Measurements from ENCODE around the gene HK1.

HK1 gene

GRCh38 chr10:69352569-69353264 is 74.4 kb downstream of the HK1 start:
- no peak for DNase-seq

DNA sequence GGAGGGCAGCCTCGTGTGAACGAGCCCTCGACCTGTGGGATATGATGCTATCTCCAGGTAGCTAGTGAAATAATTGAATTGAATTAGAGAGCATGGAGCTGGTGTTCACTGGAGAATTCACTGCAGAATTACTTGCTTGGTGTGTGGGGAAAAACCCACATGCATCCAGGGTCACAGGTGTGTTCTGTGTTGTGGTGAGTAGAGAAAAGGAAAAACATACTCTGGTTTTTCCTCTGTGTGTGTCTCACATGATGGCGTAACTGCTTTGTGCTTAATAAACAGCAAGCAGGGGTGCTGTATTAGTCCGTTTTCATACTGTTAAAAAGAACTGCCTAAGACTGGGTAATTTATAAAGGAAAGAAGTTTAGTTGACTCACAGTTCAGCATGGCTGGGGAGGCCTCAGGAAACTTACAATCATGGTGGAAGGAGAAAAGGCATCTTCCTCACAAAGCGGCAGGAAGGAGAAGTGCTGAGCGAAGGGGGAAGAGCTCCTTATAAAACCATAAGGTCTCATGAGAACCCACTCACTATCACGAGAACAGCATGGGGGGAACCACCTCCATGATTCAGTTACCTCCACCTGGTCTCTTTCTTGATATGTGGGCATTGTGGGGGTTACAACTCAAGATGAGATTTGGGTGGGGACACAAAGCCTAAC is 75.8 kb downstream of the HK1 start:
- no peak for DNase-seq

GRCh38 chr10:69356187-69356586 is 77.9 kb downstream of the HK1 start:
- no peak for DNase-seq

DNA sequence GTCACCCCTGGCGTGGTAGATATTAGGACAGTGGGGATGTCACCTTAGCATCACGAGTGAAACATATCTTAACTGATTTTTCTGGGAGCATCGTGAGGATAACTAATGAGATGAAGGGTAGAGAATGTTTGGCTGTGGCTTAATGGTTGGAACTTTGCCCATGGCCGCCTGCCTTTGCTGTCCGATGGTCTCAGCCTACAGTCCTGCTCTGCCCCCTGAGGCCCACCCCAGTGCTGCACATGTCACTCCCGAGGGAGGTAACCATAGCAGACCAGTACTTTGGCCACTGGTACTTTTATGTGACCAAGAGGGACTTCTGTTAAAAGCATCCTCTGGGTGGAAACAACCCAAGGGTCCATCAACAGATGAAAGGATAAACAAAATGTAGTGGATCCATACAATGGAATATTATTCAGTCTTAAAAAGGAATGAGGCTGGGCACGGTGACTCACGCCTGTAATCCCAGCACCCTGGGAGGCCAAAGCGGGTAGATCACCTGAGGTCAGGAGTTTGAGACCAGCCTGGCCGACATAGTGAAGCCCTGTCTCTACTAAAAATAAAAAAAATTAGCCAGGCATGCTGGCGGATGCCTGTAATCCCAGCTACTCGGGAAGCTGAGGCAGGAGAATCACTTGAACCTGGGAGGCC is 80.0 kb downstream of the HK1 start:
- no peak for DNase-seq

GRCh38 chr10:69359148-69359547 is 80.9 kb downstream of the HK1 start:
- no peak for DNase-seq

GRCh38 chr10:69359594-69359993 is 81.3 kb downstream of the HK1 start:
- peak; percentile 71 for DNase-seq

GRCh38 chr10:69360485-69361302 is 82.4 kb downstream of the HK1 start:
- no peak for DNase-seq

DNA sequence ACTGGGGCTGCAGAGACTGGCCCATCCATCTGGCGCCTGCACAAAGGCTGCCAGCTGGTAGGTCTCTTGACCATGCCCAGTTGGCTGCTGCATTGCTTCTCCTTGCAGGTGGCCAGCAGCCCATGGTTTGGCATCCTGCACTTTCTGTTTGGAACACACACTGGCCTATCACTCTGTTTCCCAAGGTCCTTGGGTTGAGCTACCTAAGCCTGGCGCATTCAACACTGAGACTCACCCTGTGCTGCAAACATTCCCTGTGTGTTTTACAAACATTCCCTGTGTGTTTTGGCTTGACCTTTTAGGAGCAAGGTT is 83.0 kb downstream of the HK1 start:
- DNase-seq, result no peak

GRCh38 chr10:69362471-69362954 is 84.2 kb downstream of the HK1 start:
- peak; percentile 44 for DNase-seq

DNA sequence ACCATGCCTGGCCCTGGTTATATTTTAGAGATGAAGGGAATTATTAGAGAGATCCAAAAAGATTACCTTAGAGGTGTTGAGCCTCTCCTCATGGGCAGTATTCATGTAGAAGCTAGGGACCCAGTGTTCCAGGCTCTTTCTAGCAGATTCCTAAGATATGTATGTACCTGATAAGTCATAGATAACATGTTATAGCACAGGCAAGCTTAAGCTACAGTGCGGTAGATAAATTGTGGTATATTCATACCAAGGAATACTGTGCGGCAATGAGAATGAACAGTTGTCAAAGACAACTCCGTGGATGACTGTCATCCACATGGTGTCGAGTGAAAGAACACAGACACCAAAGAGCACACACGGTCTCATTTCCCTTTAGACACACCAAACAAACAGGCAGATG is 85.4 kb downstream of the HK1 start:
- no peak for DNase-seq

GRCh38 chr10:69364232-69364940 is 86.1 kb downstream of the HK1 start:
- no peak for DNase-seq

DNA sequence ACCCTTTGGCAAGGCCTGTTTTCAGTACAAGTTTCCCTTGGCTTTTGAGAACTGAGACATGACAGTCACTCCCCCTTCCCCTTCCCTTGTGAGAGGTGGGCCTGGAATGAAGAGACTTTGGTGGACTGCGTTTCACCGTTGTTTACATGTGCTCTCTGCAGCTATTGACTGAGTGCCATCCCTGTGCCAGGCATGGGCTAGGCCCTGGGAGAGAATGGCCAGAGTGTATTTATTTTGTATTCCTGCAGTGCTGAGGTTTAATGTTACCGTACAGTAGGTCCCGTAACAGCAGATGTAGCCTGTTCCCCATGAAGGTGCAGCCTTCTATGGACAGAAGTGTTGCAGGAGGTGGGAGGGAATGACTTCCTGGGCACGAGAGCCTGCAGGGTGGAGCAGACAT is 88.4 kb downstream of the HK1 start:
- no peak for DNase-seq

- no peak for DNase-seq
These were observed 89.2 kb downstream of the HK1 start for GRCh38 chr10:69367469-69367868.

DNA sequence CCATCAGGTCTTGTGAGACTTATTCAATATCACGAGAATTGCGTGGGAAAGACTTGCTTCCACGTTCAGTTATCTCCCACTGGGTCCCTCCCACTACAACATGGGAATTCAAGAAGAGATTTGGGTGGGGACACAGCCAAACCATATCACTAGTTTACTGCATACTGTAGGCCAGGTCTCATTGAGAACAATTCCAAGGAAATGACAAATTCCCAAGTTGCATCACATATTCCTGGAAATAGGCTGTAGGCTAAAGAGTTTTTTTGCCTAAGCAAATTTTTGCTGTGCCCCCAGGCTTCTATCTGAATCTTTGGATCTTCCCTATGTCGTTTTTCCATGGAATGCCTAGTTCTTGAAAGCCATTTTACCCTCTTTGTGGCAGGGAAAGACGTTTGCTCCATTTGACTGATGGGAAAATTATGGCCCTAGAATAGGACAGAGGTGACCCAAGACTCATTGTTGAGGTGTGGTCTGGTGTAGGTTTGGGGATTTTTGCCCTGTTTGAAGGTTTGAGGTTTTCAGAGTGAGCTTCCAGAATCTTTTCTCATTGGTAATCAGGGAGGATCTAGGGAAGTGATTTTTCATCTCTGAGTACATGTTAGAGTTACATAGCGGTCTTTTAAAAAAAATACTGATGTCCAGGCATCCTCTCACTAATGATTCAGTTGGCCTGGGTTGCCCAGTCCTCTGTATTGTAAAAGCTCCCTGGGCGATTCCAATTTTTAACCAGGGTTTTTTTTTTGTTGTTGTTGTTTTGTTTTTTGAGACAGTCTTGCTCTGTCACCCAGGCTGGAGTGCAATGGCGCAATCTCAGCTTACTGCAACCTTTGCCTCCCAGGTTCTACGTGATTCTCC is 94.1 kb downstream of the HK1 start:
- DNase-seq, result no peak

DNA sequence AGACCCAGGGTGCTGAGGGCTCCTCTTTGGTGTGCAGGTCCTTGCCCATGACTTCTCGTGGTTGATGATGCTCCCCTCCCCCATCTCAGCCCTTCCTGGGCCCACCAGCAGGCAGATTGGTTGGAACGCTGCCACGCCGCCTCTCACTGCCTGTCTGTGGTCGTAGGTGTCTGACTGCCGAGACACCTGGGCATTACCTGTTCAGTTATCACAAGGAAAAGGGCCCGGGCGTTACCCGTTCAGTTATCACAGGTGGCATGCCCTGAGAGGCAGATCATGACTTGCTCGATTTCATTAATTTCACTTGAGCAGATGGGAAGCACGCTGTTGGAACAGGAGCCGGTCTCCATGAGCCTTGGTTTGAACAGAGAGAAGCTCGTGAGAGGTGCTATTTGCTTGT is 95.9 kb downstream of the HK1 start:
- no peak for DNase-seq

DNA sequence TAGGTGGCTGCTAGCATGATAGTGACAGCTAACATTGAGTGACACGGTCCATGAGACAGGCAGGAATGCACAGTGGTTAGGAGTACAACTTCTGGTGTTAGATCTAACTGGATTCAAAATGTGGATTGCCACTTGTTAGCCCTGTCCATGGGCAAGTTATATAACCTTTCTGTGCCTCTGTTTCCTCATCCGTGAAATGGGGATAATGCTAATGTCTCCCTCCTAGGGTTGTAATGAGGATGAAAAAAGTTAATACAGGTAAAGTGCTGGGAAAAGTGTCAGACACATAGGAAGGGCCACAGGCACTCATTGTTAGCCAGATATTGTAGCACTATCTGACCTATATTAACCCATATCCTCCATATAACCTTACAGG is 96.6 kb downstream of the HK1 start:
- DNase-seq, result no peak

GRCh38 chr10:69375307-69376151 is 97.2 kb downstream of the HK1 start:
- DNase-seq, result no peak

GRCh38 chr10:69376662-69377061 is 98.4 kb downstream of the HK1 start:
- no peak for DNase-seq

DNA sequence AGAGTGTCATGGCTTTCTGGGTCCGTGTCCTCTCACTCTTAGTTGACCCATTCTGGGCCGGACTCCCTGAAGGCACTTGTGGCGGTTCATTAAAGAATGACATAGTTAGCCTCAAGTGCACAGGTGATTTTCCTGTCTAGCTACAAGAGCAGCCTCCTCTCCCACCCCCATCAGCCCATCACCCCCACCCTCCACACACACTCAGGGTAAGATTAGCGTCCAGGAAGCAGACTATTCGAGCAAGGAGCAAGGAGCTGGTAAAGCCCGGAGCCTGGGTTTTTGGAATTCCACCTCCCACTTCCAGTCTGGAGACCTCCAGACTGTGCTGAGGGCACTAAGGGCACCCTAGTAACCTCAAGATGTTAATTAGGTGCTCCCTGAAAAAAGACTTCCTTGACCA is 98.9 kb downstream of the HK1 start:
- no peak for DNase-seq

GRCh38 chr10:69377933-69378332 is 99.6 kb downstream of the HK1 start:
- DNase-seq, result no peak

DNA sequence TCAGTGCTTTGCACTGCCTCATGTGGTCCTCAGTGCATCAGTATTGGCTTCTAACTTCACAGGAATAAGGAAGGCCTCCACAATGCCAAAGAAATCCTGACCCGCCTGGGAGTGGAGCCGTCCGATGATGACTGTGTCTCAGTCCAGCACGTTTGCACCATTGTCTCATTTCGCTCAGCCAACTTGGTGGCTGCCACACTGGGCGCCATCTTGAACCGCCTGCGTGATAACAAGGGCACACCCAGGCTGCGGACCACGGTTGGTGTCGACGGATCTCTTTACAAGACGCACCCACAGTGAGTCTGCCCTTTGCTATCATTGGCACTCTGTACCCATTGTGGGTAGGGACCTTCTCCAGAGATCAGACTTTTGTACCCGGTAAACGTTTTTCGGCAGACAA is 101.5 kb downstream of the HK1 start:
- DNase-seq, result no peak

Measured in central memory CD4-positive, alpha-beta T cell (primary cell).